NCI-H2171 (cell line): ENCODE data around the gene KCNIP4.
"Not testable (repeated sequence)": the region's sequence is repeated elsewhere in the genome, so short reads cannot be mapped to it uniquely, and the experiment has no call there.

Source experiments
- DNase-seq: peaks from one replicate; lab custom pipeline; 2025; lab: John Stamatoyannopoulos, UW

KCNIP4 gene

DNA sequence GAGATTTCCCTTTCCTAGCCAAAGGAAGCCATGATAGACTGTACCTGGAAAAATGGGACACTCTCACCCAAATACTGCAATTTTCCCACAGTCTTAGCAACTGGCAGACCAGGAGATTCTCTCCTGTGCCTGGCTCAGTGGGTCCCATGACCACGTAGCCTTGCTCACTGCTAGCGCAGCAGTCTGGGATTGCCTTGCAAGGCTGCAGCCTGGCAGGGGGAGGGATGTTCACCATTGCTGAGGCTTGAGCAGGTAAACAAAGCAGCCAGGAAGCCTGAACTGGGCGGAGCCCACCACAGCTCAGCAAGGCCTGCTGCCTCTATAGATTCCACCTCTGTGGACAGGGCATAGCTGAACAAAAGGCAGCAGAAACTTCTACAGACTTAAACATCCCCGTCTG is 596.2 kb downstream of the KCNIP4 start:
- DNase-seq = not testable (repeated sequence)

GRCh38 chr4:21347142-21347541 is 601.4 kb downstream of the KCNIP4 start:
- no peak for DNase-seq

- no peak for DNase-seq
Measured at GRCh38 chr4:21327976-21328700, 620.4 kb downstream of the KCNIP4 start.

DNA sequence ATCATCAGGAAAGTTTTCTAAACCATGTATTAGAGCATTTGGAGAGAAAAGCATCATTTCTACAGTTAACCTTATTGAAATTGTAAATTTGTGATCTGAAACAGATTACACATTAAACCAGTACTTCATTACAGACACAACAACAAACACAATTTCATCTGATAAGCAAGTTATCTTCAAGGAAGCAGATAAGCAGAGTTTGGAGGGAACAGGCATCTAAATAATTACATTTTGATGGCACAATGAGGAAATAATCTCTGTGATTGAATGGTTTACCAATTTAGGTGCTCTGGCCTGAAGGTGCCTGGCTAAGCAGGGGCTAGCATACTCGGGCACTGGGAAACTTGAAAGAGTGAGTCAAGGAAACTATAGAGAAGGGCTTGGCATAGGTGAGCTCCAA is 628.5 kb downstream of the KCNIP4 start:
- DNase-seq = no peak

GRCh38 chr4:21307709-21308108 is 640.9 kb downstream of the KCNIP4 start:
- no peak for DNase-seq

DNA sequence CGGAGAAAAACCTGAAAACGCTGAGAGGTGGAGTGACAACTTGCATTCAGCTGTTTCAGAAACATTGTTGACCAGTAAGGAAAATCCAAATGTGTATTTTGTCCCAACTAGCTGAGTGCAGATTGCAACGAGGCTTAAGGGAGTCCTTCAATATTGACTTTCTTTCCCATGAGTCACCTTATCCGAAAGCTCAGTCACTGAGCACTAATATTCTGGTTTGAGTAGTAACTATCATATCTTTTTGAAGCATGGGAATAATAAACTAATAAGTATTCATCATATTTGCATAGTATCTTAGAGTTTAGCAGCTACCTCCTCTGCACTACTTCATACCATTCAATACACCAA is 644.1 kb downstream of the KCNIP4 start:
- DNase-seq = no peak

DNA sequence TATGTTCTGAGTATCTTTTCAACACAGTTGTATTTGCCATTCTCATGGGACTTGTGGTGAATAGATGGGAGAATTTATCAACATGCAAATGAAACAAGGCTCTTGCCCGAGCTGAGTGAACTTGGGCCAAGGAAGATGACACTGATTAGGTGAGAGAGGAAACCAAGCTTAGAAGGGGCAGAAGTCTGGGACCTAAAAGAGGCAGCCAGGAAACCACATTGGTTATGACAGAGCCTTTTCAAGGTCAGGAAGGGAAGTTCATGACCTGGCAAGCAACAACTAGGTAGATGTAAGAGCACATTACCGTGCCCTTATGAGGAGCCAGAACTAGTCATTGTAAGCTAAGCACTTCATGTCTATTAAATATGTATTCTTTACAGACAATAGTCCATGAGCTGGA is 658.0 kb downstream of the KCNIP4 start:
- DNase-seq = no peak

DNA sequence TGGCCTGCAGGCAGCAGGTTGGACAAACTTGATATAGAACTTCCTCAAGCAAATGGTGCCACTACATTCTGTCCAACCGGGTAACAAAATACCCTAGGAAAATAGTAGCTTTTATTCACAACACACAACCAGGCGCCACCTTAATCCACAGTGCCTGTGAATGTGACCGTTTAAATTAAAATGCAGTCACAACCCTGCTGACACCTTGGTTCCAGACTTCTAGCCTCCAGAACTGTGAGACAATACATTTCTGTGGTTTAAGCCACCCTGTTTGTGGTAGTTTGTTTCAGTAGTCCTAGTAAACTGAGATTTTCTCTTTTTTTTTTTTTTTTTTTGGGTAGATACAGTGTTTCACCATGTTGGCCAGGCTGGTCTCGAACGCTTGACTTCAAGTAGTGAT is 672.5 kb downstream of the KCNIP4 start:
- DNase-seq = no peak

- DNase-seq = no peak
Measured at GRCh38 chr4:21271439-21272052, 677.0 kb downstream of the KCNIP4 start.

- DNase-seq = no peak
Measured at GRCh38 chr4:21248331-21248730, 700.2 kb downstream of the KCNIP4 start.

- no peak for DNase-seq
Measured at GRCh38 chr4:21242163-21242562, 706.4 kb downstream of the KCNIP4 start.

GRCh38 chr4:21226637-21227538 is 721.7 kb downstream of the KCNIP4 start:
- no peak for DNase-seq

DNA sequence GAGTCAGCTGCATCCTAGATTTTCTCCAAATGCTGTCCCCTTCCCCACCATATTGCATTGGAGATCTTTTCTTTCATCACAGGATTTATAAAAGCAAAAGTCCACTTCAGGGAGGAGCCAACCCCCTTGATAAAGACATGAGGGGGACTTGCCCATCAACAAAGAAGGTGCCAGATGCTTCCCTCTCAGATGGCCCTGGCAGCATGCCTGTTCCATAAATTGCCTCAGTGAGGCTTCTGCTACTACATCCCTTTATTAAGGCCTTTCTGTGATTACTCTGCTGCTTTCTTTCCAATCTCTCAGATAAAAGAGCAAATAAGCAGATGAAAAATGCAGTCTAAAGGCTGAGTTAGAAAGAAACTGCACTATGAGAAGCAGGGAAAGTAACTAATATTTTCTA is 736.7 kb downstream of the KCNIP4 start:
- DNase-seq = no peak

DNA sequence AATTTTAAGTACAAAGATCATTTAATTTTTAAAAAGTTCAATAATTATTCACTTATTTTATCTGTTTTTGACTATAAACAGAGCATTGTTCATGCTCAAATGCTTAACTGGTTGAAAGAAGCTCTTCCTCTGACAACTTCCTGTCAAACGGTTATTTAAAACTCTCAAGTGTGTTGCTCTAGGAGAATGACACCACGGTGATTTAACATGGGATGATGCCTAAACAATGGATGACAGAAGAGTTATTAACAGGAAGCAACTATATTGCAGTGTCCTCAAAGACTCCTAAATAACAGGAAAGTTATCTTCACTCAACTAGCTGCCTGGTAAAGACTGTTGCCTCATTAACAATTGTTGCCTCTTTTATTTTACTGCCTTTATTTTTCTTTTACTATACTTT is 738.7 kb downstream of the KCNIP4 start:
- no peak for DNase-seq

- no peak for DNase-seq
Measured at GRCh38 chr4:21205821-21206531, 742.6 kb downstream of the KCNIP4 start.

DNA sequence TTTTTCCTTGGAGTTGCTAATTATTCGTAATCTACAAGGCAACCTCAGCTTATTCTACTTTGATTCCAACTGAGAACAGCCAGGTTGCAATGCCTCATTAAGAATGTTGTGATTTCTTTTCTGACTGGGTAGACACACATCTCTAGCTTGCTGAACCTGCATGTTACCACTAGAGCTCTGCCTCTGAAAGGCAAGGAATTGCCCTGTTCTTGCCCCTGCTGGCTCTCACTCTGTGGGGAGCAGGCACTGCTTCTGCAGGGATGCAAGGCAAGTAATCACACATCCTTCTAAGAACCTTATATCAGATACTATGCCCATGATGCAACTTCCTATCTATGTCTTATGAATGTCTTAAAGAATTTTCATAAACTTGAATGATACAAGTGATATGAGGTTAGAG is 745.2 kb downstream of the KCNIP4 start:
- no peak for DNase-seq

GRCh38 chr4:21202959-21203358 is 745.6 kb downstream of the KCNIP4 start:
- no peak for DNase-seq

DNA sequence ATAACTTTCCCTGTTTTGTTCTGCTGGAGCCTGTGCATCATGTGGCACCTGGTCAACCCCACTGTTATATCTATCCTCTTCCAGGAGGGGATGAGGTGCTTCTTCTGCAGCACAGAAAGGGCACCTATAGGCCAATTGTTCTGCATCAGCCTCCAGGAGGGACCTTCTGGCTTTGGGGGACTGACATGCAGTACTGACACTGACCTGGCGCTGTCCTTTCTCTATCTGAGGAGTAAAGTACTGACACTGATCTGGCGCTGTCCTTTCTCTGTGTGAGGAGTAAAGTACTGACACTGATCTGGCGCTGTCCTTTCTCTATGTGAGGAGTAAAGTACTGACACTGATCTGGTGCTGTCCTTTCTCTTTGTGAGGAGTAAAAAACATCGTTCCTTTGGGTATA is 749.9 kb downstream of the KCNIP4 start:
- no peak for DNase-seq

- no peak for DNase-seq
Measured at GRCh38 chr4:21195682-21196081, 752.9 kb downstream of the KCNIP4 start.

- no peak for DNase-seq
Measured at GRCh38 chr4:21192367-21192766, 756.2 kb downstream of the KCNIP4 start.

DNA sequence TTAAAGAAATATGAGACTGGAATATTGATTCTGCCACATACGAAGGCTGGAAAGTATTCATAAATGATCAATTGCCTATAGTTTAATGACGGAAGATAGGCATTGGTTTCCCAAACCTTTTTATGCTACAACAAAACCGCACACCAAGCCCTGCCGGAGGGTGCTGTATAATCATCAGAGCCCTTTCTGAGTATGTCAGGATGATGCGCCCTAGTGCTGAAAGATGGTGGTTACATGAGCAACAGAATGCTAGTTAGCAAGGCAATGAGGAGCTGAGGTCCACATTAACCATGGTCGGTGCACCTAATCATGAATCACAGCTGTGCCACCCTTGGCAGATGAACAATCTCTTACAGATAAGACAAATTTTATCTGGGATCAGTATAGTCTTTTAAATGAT is 757.3 kb downstream of the KCNIP4 start:
- DNase-seq = no peak

DNA sequence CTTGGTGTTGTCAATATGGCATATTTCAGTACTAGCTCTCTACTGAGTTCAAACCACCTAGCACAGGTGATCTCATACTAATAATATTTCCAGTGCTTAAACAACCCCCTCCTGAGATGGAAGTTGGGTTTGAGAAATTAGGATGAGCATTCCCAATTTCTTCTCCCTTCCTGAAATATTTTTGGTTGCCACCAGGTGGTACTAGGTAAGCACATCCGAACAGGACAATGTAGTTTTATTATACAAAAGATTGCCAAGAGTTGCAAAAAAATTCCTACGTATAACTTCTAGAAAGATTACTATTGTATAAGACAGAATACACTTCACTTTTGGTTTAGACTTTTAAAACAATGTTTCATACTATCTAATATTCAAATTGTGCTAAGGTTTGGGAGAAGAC is 763.8 kb downstream of the KCNIP4 start:
- no peak for DNase-seq
